PC-9 (cell line): ENCODE results near the gene EML6.

Experiments used
- CTCF ChIP-seq: fragments of 200-600 bp; sonication (generic); conservative IDR thresholded peaks from 2 replicates; pipeline ENCODE4 v1.6.1; 2017; ENCODE audit warnings: mixed run types, antibody characterized with exemption, mild to moderate bottlenecking, moderate library complexity
- EZH2 ChIP-seq: fragments of 200-600 bp; sonication (generic); IDR thresholded peaks from 2 replicates; pipeline ENCODE4 v1.8.0; 2017; ENCODE audit warnings: antibody characterized with exemption, low read depth

GRCh38 chr2:54942373-54942772 lies 218.9 kb downstream of the EML6 start:
- TF ChIP-seq CTCF (no peak), EZH2 (no peak)
